NCI-H1694 treated with DMSO at 0.1 percent for 48 hours (cell line): ENCODE results near the gene LPP.

Experiments
- DNase-seq: peaks from one replicate; lab custom pipeline; 2025; lab: John Stamatoyannopoulos, UW

Gene LPP

DNA sequence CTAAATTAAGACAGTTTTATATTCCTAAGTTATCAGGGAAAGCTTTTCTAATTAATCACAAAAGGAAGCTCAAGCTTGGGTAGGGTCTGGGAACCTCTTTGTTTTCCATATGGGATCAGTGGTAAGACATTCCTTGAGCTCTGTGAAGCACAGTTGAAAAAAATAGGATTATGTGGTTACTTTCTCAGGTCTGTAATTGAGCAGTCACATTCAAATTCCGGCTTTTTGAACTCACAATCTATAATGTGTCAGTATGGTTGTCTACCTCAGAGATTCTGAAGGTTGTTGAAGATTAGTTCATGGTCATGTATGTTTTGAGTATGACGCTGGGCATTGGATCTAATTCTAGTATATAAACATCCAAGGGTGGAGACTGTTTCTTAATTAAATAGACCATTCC is 364.5 kb downstream of the LPP start:
- DNase-seq = no peak

DNA sequence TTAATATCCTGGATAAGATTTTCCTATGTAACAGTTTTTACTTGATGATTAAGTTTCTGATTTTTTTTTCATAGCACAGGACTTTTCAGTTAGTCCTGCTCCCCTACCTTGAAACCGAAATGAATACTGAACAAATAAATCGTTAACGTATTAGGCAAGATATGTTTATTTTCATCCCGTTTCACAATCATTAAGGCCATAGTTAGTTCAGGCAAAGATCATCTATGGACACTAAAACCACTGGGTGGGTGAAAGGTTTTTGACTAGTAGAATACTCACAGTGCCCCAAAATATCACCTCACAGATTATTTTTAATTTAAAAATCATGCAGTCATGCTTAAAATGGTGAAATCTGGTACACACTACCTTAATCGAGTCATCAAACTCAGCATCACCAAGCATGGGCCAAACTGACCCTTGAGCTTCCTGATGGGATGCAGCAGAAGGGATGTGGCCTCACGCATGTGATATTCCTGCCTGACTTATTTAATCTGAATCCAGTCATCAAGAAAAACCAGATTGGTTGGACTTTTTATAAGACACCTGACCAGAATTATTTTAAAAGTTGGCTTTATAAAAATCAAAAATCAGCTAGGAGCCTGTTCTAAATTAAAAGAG is 365.0 kb downstream of the LPP start:
- no peak for DNase-seq

DNA sequence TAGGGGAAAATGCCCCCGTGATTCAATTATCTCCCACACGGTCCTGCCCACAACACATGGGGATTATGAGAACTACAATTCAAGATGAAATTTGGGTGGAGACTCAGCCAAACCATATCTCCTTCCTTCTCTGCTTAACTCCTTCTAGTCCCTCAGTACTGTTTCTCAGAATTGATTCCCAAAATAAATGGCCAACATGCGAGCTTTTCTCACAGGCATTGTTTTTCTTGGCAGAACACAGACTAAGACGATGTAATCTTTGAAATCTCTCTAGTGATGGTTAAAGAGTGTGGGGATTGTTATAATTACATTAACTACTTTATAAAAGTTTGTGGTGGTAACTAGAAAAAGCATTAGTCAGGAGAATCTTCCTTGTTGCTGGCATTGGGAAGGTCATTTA is 366.5 kb downstream of the LPP start:
- no peak for DNase-seq

DNA sequence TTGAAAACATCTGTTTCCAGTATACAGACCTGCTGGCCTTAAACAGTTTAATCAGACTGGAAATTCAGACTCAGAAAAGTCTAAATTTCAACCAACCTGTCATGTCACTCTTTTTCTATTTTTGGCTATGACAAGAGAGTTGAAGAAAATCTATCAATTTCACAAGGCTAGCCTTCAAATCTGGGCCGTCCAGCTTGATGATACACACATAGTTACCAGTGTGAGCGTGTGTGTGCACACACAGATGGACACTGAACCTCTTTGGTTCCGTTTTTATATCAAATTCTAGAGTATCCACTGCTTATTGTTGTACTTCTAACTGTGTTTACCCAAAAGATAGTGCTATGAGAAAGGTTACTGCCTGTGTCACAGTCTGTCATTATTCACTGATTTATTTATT is 368.2 kb downstream of the LPP start:
- DNase-seq = no peak

DNA sequence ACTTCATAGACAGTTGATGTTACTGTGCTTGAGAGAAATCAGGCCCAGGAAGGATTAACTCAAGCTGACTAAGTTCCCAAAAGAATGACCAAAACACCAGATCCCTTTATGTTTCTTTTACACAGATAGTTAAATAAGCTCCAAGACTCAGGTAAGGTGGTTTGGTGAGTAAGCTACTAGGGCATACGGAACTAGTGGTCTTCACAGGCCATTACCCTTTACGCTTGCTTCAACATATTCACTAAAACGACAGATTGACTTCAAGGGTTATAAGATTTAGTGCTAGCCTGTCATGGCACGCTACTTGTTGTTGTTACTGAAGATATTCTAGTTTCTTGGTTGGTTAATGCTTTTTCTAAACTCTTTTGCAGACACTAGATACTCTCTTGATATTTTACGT is 369.3 kb downstream of the LPP start:
- no peak for DNase-seq

DNA sequence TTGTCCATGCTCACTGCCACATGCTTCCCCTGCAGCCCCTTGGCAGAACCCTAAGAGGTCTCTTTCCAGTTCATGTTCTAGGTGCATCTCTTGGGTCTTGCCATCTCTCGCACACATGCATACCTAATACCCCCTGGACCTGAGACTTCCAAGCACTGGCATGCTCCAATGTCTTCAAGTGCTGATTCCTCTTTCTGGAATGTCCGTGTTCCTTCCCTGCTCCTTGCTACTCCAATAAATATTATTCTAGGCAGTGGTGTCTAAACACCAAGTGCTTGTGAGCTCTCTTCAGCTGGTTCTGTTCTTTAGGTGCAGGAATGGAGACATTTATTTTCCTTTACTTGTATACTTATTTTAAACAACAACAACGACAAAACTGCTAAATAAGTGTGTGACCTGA is 370.1 kb downstream of the LPP start:
- DNase-seq = no peak

DNA sequence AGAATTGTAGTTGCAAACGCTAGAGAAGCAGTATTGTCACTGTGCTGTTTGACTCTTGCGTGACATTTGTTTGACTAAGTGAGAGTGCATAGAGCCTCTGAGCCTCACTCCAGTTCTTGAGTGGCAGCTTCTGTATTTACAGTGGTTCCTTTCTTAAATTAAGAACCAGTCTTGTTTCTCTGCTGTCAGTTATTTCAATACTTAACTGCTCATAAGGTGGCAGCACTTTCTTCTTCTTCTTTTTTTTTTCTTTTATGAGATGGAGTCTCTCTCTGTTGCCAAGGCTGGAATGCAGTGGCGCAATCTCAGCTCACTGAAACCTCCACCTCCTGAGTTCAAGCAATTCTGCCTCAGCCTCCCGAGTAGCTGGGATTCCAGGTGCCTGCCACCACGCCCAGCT is 372.1 kb downstream of the LPP start:
- no peak for DNase-seq

DNA sequence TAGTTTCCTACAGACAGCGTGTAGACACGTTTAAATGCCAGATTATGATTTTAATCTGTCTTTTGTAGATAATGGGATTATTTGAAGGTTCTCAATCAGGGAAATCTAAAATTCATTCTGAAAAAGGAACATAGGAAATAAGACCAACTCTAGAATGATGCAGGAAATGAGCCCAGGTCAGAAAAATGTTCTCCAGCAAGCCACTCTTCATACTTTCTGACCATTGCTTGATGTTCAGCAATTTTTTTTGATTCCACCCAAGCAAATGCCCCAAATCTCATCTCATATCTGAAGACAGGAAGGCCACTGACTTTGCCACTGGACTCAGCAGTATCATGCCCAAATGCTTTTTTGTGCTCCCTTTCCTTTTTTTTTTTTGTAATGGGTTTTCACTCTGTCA is 373.4 kb downstream of the LPP start:
- no peak for DNase-seq

DNA sequence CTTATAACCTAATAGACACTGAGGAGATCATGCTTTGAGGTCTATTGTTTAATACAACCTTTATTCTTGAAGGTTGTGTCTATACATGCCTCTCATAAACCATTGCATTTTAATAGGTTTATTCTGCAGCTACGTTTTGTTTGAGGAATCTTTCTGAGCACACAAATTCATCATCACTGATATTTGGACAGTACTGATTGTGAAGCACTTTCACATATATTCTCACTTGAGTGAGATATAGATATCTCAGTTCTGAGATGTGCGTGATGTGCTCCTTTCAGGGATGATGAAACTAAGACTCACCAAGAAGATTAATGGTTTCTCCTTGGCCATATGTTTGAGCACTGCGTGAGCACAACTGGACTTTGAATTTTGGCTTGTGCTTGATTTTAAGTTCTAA is 374.4 kb downstream of the LPP start:
- DNase-seq = no peak

DNA sequence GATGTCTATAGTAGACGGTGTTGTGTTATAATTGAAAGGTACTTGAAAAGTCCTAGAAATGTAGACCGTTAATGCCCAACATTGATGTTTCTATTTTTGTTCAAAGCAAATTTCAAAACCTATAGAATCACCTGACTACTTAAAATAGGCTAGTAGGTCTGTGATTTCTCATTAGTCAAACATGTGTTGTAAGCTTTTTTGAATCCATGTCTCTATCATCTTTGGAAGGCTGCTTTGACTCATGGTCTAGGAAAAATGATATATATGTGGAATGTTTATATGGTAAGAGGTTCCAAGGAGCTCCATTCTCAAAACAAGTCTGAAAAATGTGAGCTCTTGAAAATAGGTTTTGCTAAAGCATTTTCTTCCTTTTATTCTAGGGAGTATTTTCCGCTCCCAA is 375.3 kb downstream of the LPP start:
- DNase-seq = no peak

DNA sequence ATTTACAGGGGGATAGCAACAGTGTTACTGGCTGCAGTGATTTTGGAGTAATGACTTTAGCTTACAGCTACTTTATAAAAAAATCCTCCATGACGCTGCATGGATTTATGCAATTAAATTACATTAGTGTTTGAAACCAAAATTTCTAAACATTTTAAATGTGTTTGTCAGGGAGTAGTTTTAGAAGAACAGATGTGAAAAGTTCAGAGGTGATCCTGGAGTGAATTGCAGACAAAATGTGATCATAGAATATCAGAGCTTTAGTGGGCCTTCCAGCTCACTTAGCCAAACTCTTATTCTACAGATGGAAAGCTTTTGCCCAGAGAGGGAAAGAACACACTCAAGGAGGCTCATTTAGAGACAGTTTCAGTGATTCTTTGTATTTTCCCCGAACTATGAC is 376.3 kb downstream of the LPP start:
- no peak for DNase-seq

DNA sequence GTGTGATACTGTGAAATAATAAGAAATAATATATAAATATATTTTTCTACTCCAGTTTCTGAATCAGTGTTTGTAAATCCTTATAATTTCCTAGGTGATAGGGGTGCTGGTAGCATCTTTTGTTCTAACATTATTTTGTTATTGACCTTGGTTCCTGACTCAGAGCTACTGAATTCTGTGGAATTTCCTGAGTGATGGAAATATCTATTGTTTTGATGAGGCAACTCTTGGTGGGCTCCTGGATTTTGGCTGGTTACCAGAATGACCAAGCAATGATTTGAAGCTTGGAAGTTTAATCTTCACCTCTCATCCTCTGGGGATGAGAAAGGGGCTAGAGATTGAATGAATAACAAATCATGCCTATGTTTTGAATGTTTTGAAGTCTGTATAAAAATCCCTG is 377.3 kb downstream of the LPP start:
- no peak for DNase-seq

DNA sequence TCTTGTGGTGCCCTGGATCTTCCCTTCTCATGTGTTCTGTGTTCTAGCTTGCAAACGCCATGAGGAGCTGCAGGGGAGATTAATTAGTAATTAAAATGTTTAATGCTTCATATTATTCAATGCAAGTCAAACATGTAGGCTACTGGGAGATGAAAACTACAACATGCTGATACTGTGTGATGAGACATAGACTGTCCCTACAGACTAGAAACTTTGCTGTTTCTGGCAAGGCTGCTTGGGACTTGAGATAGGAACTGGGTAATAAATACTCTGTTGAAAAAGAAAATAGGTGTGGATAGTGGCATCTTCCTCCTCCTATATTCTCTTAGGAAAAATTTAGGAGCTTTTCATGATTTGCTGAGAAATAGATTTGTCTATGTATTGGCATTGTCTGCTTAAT is 379.2 kb downstream of the LPP start:
- DNase-seq = no peak

DNA sequence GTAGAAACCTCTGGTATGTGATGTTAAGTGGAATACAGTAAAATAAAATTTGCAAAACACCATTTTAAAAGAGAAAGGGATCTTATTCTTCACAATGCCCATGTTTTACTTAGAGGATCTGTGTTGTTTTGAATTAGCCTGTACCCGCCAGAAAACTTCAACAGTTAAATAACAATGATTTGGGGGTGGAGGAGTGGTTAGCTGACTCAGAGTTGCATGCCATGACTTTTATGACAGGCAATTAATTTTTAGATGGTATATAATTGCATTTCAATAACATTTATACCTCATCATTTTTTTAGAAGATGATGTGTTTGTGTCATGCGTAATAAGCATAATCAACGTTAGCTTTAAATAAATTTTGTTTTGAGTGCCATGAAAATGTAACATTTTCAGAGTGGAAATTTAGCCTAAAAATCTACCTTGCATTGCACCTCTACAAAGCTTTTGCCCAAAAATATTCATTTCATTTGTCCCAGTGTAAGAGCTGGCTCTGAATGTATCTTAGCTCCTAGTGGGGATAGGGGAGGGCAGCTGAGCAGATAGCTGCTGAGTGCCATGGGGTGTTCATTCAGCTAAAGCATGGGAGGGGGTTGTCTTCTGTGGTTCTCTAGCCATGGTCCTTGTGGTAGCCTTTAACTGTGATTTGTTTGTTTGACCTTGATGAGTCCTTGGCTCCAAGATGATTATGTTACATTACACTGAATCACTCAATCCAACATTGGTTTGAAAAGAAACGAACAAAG is 379.8 kb downstream of the LPP start:
- no peak for DNase-seq

DNA sequence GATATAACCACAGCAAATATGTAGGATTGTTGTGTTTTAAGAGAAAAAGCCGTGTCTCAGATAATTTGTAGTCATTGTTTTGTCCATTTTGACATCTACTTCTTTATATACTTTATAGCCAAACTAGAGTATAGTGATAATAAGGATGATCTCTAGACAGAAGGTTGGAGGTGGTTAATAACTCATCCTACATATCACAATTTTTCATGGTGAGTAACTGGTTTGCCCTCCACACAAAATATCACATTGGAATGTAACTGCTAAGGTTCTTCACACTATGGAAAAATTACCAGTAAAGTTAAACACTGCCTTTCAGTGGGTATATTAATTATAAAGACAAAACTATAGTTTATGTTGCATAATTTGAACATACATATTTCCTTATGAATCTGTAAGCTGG is 380.7 kb downstream of the LPP start:
- DNase-seq = no peak

DNA sequence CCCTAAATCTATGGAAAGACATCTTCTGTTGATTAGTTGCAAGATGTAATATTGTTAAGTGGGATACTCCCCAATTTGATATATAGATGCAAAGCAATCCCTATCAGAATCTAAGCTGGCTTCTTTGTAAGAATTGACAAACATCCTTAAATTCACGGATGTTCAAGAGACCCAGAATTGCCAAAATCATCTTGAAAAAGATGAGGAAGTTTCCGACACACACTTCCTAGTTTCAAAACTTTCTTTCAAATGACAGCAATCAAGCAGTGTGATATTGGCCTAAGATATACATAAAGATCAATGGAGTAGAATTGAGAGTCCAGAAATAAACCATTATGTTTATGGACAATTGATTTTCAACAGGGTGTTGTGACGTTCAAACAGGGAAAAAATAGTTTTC is 383.6 kb downstream of the LPP start:
- DNase-seq = no peak

DNA sequence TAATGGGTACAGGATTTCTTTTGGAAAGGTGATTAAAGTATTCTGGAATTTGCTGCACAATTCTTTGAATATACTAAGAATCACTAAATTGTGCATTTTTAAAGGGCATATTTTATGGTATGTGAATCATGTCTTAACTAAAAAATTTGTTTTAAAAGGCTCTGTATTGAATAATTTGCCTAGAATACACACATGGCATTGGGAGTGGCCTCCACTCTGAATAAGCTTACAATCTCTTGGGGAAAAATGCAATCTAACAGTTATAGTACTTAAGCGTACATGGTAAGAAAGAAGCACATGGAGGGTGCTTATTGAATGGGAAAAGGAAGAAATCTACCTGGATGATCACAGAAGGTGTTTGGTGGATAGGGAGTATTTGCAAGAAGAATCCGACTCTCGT is 385.1 kb downstream of the LPP start:
- DNase-seq = no peak

DNA sequence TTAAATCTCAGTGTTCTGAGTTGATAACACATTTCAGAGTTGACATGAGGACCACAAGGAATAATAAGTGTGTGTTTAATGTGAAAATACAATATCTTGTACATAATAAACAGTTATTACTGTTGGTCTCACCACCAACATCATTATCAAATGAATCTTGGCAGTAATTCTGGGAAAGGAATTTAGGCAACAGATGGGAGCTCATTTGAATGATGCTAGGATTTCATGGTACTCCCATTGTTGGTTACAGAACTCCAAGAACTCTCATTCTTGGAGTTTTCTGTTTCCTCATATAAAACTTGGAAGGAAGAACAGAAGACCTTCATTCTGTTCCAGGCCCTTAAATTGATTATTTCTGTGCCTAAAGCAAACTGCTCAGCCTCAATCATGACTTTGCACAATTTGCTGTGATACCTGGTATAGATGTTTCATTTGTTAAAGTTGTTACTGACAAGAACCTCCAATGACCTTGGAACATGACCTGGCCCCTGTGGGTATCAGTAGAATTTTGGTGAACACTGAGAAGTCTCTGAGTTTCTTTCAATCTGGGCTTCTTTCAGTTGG is 385.8 kb downstream of the LPP start:
- peak; percentile 29 for DNase-seq

DNA sequence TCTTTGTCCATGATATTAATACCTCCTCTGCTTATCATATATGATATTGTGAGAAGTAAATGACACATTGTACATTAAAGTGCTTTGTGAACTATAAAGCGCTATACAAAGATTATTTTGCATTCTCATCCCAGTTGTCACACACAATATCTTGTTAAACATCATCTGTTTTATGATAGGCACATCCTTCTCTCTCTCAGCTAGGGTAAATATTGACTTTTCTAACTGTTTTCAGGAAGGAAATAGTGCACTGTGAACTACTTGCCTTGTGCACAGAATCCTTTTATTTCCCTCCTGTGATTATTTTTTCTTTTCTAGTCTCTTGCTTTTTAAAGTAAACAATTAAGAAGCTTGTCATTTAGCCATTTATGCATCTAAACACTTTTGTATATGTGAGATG is 388.2 kb downstream of the LPP start:
- no peak for DNase-seq

DNA sequence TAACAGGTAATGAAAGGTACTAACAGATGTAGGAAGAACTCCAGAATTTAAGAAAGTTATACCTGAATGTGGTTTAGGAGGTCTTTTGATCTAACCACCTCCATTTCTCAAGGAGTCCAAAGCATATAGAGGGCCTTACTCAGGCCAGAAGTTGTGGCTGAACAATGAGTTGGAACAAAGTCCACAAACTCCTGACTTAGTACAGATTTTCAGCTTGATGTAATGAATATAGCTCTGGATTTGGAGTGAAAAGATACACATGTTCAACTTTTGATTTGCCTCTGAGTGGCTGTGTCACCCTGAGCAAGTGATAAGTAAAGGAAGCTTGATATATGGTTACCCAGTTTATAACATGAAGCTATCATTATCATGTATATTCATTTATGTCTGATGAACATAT is 390.1 kb downstream of the LPP start:
- no peak for DNase-seq

DNA sequence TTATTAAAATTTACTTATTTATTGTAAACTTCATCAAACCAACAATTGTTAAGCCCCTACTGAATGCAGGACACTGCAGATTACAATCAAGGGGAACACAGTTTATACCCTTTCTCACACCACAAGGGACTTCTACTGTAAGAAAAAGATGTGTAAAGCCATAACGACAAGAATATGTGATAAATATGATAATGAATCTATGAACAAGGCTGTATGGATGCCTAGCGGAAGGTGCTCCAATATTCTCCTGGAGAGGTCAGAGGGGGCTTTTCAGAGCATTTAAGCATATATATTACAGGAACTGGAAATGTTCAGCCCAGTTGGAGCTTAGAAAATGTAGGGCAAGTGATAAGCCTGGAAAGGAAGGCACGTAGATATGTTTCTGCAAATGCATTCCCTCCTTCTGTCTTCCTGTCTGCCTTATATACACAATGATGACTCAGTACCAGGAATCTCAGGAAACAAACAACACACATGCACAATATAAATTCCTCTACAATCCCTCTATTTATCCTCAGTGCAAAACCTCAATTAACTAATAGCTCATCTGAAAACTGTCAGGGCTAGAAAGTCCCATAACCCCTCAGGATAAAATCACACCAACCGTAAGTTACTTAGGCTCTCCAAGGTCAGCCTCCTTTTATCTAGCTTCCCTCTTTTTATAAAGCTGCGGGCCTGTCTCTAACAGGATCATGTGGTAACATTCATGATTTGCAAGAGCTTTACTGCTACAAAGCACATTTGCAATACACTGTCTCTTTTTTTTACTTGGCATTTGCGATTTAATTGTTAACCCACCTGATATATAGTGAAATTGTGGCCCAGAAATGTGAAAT is 393.1 kb downstream of the LPP start:
- no peak for DNase-seq

DNA sequence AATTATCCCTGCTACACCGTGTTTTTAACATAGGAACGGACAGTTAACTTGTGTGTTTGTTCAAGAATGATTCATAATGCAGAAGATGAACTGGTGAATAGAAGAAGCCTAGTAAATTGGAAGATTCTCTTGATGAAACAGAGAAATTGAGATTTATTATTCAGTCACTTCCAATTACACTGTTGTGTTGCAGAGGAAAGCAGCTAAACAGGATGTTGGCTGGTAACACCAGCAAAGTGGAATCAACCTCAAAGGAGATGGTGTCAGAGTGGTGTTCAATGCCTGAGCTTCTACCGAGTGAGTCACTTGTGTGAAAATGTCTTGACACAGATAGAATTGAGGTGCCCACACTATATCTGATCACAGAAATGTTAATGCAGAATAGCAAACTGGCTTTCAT is 399.6 kb downstream of the LPP start:
- no peak for DNase-seq

DNA sequence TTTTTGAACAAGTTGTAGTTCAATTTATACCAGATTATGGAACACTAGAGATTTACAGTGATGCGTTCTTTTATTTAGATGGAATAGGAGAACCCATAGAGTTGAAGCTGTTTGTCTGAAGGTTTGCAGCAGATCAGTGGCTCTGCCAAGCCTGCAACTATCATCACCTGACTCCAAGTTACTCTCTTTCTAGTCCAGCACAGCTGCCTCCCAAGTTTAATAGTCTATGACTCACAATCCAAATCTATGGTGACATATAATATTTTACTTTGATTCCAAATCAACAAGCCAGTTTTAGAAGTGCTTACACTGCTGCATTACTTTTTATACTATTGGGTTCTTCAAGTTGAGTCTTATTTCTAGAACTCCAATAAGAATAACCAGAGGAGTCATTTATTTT is 400.4 kb downstream of the LPP start:
- no peak for DNase-seq
